Upper lobe of right lung (tissue), 1 donor: ENCODE measurements around the gene GCG. TPM values are rescaled to one million over a fixed set of nuclear protein-coding genes. Genes with fewer than 3 reads are reported as not detected.

ENCODE experiments used
- total RNA-seq: library from RNA; stranded (reverse); fragmentation: NEBNext Ultra II Directional; extraction: Animal tissue kit (Norgen Biotek cat#: 25700); gene quantifications from one replicate; pipeline ENCODE4 v1.2.1, GENCODE V29; 2021
- donor health status: DM: no; HTN: yes; CAD: no; lungs with severe emphysema.

Gene GCG
- total RNA-seq, 1 donor from 2014 or later, result not detected

Other genes starting within 250 kb of the GCG start
- 30.7 TPM for gene DPP4, start 78.0 kb downstream of the GCG start, total RNA-seq
- 5.4 TPM for gene FAP, start 91.2 kb upstream of the GCG start, total RNA-seq
- gene IFIH1, start 166.4 kb upstream of the GCG start, total RNA-seq, result 38.1 TPM
- gene GCA, start 191.9 kb upstream of the GCG start, total RNA-seq, result 64.8 TPM